HL-60/S4 treated with phorbol 12-myristate 13-acetate at 8.2 ng/mL for 4 days and 3 days (cell line): Measurements from ENCODE around the gene USP16.
"Not testable (repeated sequence)": the region's sequence is repeated elsewhere in the genome, so short reads cannot be mapped to it uniquely, and the experiment has no call there.

Experiments used
- in situ Hi-C: fragments of 300-500 bp; cut with MboI; formaldehyde crosslinking; loops from 2 replicates; pipeline ENCODE4 v1.15.0; 2022; ENCODE audit warnings: low sequenced_read_pairs

Gene USP16

GRCh38 chr21:29024474-29025327, at the start of gene USP16:
USP16 (plus strand) TSS chr21:29024668; CDS start chr21:29027914, 3,246 bp downstream.
- in situ Hi-C loops, result no loop called here

- in situ Hi-C loops, result no loop called here
These were observed 49.1 kb upstream of the USP16 start for GRCh38 chr21:28975397-28975796.

GRCh38 chr21:28979092-28979491, 45.4 kb upstream of the USP16 start:
- in situ Hi-C loops, result no loop called here

- in situ Hi-C loops, result no loop called here
These were observed 41.8 kb upstream of the USP16 start for GRCh38 chr21:28982637-28983036.

DNA sequence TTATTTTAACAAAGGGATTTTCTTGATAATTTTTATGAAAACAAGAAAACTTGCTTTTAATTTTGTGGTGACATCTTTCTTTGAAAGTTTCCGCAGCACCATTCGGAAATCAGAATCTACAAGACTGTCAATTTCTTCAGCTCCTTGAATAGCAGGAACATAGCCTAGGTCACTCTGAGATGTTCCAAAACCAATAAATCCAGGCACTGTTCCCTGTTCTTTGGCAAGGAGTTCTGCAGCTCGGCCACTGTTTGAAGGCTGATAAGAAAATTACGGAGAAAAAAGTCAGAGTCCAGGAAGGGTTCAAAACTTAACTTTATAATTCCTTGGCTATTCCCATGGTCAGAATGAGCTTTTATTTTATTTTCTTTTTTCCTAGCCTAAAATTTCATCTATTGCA, 37.8 kb upstream of the USP16 start:
- in situ Hi-C loops, result no loop called here

- in situ Hi-C loops, result not testable (repeated sequence)
These were observed 36.3 kb upstream of the USP16 start for GRCh38 chr21:28988146-28988545.

- in situ Hi-C loops, result no loop called here
These were observed 32.5 kb upstream of the USP16 start for GRCh38 chr21:28991861-28992525.

DNA sequence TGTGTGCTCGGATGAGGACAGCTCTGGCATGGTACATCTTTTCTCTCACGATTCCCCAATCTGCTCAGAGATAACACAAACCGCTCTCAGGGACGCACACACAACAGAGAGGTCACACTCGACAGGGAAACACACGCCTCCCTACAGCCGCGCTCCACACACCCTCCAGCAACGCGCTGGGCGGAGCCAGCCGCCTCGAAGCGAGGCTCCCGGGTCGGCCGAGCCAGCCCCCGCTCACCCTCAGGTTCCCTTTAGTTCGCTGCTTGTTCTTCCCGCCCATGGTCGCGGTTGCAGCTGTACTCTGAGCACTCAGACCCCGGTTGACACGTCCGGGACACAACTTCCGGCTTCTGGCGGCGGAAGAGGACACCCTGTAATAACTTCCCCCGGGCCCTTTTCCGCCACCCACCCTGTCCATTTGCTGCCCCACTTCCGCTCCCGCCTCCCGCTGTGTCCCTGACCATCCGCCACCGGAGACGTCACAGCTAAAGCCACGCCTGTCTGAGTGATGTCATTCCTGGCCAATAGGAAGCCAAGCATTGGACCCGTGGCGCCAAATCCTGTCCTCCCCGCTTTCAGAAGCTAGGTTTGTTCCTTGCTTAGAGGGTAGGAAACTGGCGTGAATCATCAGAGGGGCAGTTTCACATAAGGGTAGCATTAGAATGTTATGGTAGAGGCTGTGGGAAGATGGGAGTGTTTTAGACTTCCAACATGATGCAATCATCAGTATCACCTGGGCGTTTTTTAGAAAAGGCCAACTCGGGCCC, 31.8 kb upstream of the USP16 start, which contains the start of gene LTN1:
TSS of gene LTN1 (minus strand) at position 352 of the 767 bp plus-strand sequence. CDS start at position 280, 72 bp downstream.
- in situ Hi-C loops, result no loop called here

GRCh38 chr21:28993293-28993629, 31.2 kb upstream of the USP16 start:
- in situ Hi-C loops, result no loop called here

DNA sequence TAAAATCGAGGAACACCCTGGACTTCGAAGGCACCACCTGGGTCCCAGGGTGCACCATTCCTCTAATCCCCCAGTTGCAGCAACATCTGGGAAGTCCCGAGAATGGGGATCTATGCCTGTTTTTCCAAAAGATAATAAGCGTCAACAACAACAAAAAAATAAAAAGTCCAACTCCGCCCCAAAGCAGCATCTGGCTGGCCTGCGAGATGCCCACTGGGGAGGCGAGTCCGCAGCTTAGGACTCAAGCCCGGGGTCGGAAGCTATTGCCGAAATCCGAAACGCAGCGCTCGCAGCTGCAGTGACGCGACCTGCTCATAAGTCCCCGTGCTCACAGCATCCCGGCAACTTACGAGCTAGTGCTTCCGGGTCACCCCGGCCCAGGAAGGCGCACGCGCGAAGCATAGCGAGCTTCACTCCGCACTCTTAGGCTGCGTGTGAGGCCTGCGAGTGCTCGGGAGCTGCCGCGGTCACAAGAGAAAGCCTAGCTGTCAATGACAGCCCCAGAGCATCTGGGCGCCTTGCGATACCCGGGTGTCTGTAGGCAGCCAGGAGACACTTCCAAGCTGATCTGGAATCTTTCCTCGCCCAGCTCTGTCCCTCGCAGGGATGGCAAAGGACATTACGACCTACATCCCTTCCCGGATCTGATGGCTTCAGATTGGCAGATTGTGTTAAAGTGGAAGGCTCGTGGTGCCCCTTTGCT, 21.9 kb upstream of the USP16 start:
- in situ Hi-C loops, result no loop called here

- in situ Hi-C loops, result no loop called here
These were observed 18.8 kb upstream of the USP16 start for GRCh38 chr21:29005696-29006095.

GRCh38 chr21:29007135-29007534, 17.3 kb upstream of the USP16 start:
- in situ Hi-C loops, result no loop called here

DNA sequence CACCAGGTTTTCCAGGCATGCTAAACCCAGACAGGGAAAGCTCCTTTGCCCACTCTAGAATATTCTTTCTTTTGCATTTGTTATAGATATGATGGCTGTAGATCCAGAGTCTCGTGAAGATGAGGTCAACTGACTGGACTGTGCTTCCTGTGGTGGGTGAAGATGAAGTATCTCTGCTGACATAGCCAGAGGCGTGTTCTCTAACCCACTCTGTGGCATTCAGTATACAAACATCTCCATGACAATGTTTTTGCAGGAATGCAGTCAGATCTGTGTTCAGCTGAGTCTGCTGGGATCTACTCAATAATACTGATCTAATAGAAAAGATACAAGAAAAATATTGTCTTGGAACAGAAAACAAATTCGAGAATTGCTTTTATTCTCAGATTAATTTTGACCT, 16.7 kb upstream of the USP16 start:
- in situ Hi-C loops, result no loop called here

GRCh38 chr21:29008367-29008766, 16.1 kb upstream of the USP16 start:
- in situ Hi-C loops, result no loop called here

DNA sequence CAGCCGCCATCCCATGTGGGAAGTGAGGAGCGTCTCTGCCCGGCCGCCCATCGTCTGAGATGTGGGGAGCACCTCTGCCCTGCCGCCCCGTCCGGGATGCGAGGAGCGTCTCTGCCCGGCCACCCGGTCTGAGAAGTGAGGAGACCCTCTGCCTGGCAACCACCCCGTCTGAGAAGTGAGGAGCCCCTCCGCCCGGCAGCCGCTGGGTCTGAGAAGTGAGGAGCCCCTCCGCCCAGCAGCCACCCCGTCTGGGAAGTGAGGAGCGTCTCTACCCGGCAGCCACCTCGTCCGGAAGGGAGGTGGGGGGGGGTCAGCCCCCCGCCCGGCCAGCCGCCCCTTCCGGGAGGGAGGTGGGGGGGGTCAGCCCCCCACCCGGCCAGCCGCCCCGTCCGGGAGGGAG, 13.2 kb upstream of the USP16 start:
- in situ Hi-C loops, result not testable (repeated sequence)

GRCh38 chr21:29017639-29018237, 6.7 kb upstream of the USP16 start:
- in situ Hi-C loops, result no loop called here

DNA sequence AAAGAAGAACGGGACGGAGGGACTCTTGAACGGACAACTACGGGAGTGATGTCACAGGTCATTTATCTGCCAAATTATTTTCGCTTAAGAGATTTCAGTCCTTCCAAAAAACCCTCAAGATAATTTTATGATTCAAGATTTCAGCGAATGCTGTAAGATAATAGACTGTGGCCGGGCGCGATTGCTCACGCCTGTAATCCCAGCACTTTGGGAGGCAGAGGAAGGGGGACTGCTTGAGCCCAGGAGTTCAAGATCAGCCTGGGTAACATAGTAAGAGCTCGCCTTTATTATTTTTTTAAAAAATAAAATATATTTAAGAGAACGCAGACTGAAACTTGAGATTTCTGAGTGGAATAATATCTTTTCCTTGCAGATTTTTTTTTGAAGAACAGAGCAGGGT, 5.9 kb upstream of the USP16 start:
- in situ Hi-C loops, result no loop called here

DNA sequence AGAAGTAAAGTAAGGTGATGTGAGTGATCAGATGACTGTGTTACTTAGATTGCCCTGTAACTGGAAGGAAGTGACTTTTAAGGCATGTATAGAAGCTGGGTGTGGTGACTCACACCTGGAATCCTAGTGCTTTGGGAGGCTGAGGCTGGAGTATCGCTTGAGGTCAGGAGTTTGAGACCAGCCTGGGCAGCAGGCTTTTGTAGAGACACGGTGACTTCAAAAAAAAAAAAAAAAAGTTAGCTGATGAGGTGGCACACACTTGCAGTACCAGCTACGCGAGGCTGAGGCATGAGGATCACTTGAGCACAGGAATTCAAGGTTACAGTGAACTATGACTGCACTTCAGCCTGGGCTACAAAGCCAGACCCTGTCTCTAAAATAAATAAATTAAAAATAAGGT, 2.3 kb upstream of the USP16 start:
- in situ Hi-C loops, result no loop called here

GRCh38 chr21:29025328-29025713, 853 bp downstream of the USP16 start:
- in situ Hi-C loops, result no loop called here

- in situ Hi-C loops, result no loop called here
These were observed 5.1 kb downstream of the USP16 start for GRCh38 chr21:29029524-29029923.

DNA sequence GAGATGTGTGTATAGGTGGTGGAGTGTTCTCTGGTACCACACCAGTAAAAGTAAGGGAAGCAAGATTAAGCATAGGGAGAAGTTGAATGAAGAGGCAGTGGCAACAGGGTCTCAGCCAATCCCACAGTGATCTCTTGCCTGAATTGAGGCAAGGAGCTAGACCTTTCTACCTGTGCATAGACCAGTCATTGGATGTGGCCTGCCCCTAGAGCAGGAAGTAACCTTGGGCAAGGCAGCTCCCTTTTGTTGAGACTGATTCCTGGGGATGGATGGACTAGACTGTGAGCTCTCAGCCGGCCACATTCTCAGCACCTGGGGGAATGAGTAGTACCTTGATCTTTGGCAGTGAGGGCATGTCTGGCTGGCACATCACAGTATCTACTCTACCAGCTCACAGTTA, 6.4 kb downstream of the USP16 start:
- in situ Hi-C loops, result no loop called here
